HG02623 (cell line): Measurements from ENCODE around the gene RPS3.
A peak's percentile ranks its signal among the peaks of the same experiment; 100 is the strongest.
"Not testable (repeated sequence)": the region's sequence is repeated elsewhere in the genome, so short reads cannot be mapped to it uniquely, and the experiment has no call there.

Experiments used
- ATAC-seq: cut with Tn5 transposase; IDR thresholded peaks from one replicate; pipeline ENCODE4 v1.9.1; 2021; ENCODE audit warnings: moderate library complexity; ENCODE audit not compliant: unreplicated experiment

Gene RPS3

DNA sequence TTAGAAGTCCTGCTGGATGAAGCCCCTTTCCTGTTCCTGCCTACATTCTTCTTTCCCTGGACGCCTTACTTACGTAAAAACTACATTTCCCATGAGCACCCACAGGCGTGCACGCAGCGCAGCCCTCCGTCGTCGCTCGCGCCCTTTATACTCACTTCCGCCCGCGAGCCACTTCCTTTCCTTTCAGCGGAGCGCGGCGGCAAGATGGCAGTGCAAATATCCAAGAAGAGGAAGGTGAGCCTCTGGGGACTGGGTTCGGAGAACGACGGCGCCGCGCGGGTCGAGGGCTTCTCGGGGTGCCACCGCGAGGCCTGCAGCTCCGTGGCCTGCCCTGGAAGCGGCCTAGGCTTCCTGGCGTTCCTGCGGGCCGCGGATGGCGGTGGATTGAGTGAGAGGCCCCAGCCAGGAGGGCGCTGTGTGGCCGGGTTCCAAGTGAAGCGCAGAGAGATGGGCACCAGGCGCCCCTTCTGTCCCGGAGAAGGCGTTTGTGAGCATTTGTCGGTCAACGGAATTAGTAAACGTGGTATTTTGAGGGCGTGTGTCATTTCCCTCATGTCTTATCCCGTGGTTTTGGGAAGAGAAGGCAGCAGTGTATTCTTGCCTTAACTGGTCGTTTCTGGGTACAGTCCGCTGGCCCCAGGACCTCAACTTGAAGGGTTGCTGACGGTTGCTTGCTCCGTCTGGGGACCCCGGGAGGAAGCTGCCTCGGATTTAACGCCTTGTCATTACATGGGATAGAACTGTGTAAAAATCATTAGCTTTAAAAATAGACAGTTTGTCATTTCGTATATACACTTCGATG, at the start of gene RPS3:
TSS of gene RPS3 (plus strand) at position 175 of the 802 bp plus-strand sequence. CDS start at position 205, 30 bp downstream.
- peak; percentile 90 for ATAC-seq

DNA sequence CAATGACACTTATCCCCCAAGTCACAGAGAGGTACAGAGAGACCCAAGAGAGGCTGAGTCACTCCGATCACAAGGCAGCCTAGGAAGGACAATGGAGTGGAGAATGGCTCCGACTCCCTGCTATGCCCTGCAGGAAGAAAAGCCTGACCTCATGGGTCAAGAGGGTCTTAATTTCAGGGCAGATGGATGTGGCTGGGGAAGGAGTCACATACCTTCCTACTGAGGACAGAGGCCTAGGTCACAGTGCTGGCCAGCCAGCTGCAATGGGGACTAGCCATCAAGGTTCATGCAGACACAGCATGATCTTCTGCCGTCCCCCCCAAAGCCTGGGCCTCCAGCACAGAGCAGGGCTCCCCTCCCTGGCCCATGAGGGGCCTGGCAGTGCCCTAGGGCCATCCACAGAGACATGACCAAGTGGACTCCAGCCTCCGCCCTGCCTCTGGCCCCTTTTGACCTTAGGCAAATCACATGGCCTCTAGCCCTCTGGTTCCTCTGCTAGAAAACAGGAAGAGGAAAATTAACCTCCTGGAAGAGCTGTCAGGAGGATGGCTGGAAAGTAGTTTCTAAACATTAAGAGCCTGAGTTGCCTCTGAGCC, 49.7 kb upstream of the RPS3 start:
- ATAC-seq, result no peak

DNA sequence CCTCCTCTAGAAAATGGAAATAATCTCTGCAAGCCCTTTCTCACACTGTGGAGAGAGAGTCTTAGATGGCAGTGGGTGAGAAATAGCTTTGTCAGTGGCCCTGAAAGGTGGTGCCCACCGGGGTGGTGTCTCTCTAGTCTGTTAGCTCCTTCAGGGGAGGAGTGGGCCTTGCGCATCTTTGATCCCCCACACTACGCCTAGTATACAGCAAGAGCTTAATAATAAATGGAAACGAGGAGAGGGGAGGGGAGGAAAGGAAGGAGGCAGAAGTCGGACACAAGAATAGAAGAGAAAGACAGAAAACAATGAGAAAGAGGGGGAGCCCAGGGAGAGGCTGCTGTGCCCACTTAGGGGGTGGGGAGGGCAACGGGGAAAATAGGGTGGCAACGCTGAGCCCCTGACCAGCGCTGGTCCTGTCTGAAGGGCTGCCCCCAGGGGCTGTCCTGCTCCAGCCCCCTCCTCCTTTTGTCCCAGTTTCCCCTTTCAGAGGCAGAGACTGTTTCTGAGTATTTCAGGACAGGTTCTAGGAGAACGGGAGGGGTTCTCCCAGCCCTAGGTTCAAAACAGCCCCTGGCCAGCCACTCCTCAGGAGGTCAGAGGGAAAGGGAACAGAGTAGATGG, 49.1 kb upstream of the RPS3 start:
- no peak for ATAC-seq

DNA sequence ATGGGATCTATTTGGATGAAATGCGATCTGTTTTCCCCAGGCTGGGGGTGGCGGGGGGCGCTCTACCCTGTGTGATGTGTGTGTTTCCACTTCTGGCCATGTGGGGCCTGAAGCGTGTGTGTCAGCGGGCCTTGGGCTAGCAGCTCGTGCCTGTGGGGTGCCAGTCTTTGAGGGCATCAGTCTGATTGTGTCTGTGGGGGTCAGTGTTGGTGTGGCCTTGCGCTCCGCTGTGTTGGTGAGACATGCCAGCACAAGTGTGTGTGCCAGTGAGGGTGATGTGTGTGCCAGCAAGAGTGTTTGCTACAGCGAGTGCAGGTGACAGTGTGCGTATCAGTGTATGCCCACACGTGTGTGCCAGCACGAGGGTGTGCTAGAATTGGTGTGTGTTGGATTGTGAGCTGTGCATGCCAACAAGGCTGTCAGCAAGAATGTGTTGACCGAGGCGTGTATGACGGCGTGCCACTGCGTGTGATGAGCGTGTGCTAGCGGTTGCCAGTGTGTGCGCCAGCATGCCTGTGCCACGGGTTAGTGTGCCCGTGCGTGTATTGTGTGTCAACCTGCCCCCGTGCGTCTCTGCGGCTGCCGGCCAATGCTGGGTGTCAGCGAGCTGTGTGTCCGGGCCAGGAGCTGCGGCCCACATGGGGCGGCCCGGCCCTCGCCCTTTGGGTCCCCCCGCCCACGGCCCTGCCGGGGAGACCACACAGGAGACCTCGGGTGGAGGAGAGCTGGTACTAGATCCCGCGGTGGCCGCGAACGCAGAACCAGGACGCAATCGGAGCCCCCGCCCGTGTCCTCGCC, 48.4 kb upstream of the RPS3 start:
- ATAC-seq, result no peak

DNA sequence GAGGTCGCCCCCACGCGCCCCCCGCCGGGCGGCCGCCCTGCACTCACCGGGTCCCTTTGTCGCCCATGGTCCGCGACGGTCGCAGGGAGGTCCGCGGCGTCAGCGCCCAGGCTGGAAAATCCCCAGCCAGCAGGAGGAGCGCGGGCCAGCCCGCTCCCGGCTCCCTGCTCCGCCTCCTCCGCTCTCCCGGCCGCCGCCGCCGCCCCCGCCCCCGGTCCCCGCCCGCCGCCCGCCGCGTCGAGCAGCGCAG, 47.9 kb upstream of the RPS3 start, which contains the start of gene ARRB1:
TSS of gene ARRB1 (minus strand) at position 121 of the 250 bp plus-strand sequence. CDS start at position 67, 54 bp downstream.
- no peak for ATAC-seq

DNA sequence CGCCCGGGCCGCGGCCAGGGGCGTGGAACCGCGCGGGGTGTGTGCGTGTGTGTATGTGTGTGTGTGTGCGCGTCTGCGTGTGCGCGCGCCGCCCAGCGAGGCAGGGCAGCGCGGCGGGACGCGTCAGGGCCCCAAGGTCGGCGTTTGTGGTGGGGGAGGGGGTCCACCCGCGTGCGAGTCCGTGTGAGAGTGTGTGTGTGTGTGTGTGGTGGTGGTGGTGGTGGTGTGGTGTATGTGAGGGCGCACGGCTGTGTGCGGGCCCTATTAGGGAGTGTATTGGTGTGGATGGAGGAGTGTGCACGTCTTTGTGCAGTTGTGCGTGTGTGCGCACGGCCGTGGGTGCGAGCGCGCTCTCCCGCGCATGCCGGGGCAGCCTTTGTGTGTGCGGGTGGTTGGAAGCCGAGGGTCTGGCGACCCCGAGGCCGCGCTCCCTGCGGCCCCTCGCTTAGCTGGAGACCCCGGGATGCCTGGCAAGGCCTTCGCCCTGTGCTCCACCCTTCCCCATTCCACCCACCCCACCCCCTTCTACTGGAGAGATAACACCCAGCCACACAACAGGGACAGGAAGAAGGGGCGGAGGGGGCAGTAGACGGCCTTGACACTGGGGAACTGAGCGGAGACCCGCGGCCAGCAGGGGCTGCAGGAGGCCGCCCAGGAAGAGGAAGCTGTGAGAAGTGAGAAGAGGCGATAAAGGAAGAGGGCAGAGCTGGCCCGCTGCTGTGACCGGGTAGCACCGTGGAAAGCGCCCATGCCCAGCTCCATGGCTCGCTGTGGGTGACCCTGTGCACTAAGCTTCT, 47.3 kb upstream of the RPS3 start:
- no peak for ATAC-seq

DNA sequence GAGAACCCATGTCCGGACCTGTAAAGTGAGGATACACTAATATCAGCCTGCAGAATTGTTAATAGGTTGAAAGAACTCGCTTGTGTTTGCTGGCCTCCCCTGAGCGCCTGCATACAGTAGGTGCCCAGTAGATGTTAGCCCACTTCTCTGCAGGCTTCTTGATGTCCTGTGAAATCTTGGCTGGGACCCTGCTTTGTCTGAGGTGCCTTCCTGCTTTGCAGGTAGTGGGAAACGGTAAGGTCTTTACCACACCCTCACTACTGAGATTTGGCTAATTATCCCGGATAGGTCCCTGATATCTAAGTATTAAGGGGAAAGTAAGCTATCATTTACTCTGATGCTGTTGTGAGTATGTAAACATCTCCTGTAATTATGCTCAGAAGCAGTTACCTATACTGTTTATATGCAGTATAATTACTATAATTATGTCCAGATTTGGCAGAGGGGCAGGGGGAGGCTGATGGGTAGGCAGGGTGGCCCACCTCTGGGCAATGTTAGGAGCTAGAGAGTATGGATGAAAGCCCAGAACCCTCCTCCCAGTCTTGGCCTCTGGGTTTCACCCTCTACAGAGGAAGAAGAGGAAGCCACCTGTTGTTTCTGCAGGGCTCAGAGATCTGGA, 46.6 kb upstream of the RPS3 start:
- no peak for ATAC-seq

DNA sequence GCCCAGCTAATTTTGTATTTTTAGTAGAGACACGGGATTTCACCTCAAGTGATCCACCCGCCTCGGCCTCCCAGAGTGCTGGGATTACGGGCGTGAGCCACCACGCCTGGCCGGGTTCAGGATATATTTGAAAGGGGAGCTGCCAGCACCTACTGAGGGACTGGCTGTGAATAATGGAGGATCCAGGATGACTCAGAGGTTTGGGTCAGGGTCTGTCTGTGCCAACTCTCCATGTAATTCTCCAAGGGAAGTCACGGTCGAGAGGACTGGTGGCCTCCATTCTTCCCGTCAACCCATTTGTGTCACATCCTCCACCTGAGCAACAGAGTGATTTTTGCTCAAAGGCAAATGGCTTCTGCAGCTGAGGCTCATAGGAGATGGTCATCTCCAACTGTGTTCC, 44.3 kb upstream of the RPS3 start:
- ATAC-seq, result no peak

DNA sequence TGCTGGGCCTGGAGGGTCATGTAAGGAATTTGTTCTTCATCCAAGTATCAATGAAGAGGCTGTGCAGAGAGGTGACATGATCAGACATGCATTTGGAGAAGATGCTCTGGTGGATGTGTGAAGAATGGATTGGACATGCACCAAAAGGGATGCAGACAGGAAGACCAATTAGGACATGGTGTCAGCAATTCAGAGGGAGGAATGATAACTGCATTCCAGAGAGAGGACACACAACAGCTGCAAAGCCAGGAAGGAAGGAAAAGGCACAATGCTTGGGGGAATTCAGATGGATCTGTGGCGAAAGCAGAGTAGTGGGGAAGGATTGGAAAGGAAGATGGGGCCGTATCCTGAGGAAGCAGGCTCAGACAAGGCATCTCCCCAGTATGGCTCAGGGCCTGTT, 42.7 kb upstream of the RPS3 start:
- ATAC-seq, result no peak

DNA sequence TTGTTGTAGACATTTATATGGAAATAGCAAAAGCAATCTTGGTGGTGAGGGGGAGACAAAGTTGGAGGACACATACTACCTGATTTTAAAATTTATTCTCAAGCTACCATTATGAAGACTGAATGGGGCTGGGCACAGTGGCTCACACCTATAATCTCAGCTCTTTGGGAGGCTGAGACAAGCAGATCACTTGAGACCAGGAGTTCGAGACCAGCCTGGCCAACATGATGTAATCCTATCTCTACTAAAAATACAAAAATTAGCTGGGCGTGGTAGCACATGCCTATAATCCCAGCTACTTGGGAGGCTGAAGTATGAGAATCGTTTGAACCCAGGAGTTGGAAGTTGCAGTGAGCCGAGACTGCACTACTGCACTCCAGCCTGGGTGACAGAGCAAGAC, 37.0 kb upstream of the RPS3 start:
- not testable (repeated sequence) for ATAC-seq

DNA sequence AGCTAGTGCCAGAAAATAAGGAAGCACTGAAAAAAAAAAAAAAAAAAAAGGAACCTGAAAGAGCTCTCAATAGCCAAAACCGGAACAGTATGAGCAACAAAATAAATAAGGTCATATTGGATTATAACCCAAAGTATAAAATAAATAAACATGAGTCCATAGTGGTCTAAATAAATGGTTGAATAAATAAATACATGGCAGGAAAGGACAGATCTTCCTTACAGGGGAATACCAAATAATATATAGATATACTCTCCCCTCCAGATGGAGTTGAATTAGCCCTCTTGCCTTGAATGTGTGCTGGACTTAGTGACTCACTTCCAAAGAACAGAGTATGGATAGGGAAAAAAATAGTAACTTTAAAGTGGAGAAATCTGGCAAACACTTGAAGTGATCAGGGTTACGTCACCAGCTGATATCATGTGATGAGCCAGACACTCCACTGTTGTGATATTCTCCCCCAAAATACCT, 33.6 kb upstream of the RPS3 start:
- no peak for ATAC-seq

DNA sequence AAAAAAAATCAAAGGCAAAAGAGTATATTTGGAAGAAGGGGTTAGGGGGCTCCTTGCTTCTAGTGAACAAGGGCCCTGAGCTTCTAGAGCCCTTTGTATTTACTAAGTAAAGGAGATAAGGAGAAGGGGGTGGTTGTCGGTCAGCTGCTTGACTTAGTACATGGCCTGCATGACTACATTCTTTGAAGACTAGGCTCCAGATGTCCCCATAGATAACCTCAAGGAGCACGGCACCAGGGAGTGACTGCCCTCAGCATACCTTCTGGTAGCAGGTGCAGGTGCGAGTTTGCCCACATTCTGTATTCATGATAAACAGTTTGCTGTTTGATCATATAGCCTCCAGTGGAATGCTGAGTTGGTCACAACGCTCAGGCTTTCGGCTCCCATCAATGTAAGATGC, 32.5 kb upstream of the RPS3 start:
- not testable (repeated sequence) for ATAC-seq

DNA sequence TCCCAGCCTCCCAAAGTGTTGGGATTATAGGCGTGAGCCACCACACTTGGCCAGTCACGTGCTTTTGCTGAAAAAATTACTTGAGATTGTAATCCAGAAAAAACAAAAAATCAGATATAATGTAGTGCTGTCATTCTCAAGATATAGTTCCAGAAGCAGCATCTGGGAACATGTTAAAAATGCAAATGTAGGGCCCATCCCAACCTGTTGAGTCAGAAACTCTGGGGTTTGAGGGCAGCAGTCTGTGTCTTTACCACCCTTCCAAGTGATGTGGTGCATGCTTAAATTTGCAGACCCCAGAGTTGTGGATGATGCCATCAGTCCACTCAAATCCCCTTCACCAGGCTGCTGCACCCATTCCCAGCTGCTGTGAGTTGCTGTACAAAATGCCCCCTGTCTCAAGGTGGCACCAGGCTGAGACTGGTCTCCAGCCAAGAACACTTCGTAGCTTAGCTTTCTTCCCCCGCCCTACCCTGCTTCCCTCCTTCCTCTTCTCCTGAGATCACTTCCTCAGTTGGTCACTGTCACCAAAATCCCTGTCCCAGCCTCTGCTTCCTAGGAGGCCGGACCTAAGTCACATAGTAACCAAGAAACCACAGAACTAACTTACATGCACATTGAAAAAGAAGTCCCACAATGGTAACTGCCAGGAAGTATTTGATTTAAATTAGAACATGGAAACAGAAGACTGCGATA, 29.6 kb upstream of the RPS3 start:
- no peak for ATAC-seq

DNA sequence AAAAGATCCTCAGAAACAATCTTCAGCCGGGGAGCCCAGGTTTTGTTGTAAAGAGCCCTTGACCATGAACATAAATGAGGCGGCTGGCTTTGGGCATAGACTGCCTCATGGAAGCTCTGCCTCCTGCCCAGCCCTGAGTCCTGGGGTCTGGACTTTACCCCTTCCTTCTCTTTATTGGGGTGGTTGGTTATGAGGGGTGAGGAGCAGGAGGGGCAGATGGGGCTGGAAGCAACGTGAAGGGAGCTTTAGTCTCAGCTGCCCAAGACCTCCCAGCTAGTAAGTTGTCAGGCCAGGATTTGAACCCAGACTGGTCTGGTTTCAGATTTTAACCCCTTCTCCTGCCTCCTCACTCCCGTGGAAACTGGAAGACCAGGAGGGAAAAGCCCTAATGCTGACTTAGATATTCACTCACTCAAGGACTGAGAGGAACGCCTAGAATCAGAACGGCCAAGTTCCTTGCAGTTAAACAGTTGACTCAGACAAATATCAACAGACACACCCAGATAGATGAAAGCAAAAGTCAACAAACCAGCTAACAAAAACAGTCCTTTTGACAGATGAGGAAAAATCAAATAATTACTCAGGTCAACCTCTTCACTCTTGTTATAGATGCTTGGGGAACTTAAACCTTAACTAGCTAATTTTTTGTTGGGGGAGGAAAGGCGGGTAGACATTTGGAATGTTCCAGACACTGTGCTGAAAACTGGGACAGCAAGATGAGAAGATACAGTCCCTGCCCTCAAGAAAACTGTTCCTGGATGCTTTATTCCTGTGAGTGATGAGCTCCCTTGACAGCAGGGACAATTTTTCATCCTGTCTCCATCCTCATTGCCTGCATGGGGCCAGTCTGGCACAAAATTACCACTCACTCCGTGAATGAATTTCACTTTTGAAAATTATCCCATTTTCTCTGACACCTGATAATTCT, 27.1 kb upstream of the RPS3 start:
- ATAC-seq, result no peak

DNA sequence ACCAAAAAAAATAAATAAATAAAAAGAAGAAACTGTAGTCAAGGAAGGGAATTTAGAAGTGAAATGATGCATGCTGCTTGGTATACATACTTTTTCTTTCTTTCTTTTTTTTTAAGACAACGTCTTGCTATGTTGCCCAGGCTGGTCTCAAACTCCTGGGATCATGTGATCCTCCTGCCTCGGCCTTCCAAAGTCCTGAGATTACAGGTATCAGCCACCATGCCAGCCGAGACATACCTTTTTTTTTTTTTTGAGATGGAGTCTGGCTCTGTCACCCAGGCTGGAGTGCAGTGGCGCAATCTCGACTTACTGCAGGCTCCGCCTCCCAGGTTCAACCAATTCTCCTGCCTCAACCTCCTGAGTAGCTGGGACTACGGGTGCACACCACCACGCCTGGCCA, 26.1 kb upstream of the RPS3 start:
- ATAC-seq, result no peak

DNA sequence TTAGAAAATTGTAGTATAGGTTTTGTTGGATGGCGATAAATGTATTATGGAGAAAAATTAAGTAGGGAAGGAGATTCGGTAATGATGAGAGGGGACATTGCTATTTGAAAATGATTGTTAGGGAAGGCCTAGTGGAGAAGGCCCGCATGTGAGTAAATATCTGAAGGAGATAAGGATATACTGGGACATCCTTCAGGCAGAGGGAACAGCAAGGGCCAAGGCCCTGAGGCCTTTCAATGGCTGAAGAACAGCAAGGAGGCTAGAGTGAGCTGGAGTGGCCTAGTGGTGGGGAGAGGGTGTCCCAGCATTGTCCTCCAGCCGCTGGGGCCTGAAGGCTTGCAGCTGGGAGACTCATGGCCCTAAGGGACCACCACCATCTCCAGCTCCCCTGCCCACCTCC, 24.7 kb upstream of the RPS3 start:
- ATAC-seq, result no peak

DNA sequence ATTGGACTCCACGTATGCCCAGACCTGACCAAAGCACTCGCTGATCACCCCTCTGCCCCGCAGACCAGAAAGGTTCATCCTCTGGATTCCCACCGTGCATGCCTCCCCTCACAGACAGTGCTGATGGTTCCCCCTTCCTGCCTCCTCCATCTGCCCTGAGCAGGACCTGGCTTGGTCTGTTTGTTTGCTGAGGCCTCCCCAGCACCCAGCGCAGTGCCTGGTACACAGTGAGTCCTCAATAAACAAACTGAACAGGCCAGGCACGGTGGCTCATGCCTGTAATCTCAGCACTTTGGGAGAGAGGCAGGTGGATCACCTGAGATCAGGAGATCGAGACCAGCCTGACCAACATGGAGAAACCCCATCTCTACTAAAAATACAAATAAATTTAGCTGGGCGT, 23.7 kb upstream of the RPS3 start:
- ATAC-seq, result no peak

DNA sequence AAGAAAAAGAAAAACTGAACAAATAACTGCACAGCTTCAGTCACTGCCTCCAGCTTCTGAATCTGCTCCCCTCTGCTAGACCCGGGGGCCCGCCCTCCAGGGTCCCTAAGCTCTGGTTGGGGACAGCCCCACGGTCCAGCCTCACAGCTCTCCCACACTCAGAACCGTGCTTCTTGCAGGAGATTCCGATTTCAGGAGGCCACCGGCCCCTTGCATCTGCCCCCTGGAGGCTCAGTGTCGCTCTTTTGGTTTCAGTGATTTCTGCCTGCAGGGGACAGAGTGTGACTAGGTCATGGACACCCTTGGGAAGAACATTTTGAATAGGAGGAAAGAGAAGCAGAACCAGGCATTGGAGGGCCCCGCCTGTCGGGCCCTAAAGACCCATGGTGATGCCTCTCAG, 23.1 kb upstream of the RPS3 start:
- ATAC-seq, result no peak

DNA sequence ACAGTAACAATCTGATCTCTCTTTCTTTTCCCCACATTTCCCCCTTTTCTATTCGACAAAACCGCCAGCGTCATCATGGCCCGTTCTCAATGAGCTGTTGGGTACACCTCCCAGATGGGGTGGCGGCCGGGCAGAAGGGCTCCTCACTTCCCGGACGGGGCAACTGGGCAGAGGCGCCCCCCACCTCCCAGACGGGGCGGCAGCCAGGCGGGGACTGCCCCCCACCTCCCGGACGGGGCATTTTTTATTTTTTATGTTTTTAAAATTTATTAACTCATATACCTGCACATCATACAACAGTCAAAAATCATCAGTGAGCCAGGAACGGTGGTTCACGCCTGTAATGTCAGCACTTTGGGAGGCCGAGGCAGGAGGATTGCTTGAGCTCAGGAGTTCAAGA, 20.5 kb upstream of the RPS3 start:
- not testable (repeated sequence) for ATAC-seq
